ENCODE results near the gene TOMM6.

TOMM6 gene

GRCh38 chr6:41815587-41815986 lies 28.1 kb downstream of the TOMM6 start:
- ChIA-PET POLR2A (no interaction called here), CTCF (interaction anchor here (1.1 to 4.7 kb wide), 4 partner anchors 8 to 731 kb away, joined by 3 to 24 read pairs (median 4); partner anchors contain the start of gene TOMM6)
- TF ChIP-seq CTCF (IDR thresholded peaks at IDR 0.05; ENCODE audit: control extremely low read depth, extremely low read depth, low read depth, missing control alignments): no peak
- DNase-seq (ENCODE audit: extremely low spot score): no peak

GRCh38 chr6:41818271-41819054 lies 31.0 kb downstream of the TOMM6 start:
- no peak for DNase-seq (ENCODE audit: extremely low spot score)
- POLR2A ChIA-PET: no interaction called here
- CTCF ChIA-PET: interaction anchor here (0.7 to 4.7 kb wide), 6 partner anchors 13 to 118 kb away, joined by 3 to 24 read pairs (median 4); partner anchors contain the start of gene TOMM6
- no peak for TF ChIP-seq CTCF (IDR thresholded peaks at IDR 0.05; ENCODE audit: control extremely low read depth, extremely low read depth, low read depth, missing control alignments)

GRCh38 chr6:41821266-41821665 lies 33.8 kb downstream of the TOMM6 start:
- TF ChIP-seq CTCF (IDR thresholded peaks at IDR 0.05; ENCODE audit: control extremely low read depth, extremely low read depth, low read depth, missing control alignments): no peak
- ChIA-PET POLR2A (no interaction called here), CTCF (interaction anchor here (0.9 to 1.0 kb wide), 2 partner anchors 9 to 33 kb away, joined by 3 read pairs; partner anchors contain the start of gene TOMM6)
- DNase-seq (ENCODE audit: extremely low spot score): no peak

- no peak for DNase-seq (ENCODE audit: extremely low spot score)
- no peak for TF ChIP-seq CTCF (IDR thresholded peaks at IDR 0.05; ENCODE audit: control extremely low read depth, extremely low read depth, low read depth, missing control alignments)
- POLR2A ChIA-PET: no interaction called here
- CTCF ChIA-PET: no interaction called here
Observed at GRCh38 chr6:41822021-41822420, 34.5 kb downstream of the TOMM6 start.

GRCh38 chr6:41823178-41823577 lies 35.7 kb downstream of the TOMM6 start:
- no peak for TF ChIP-seq CTCF (IDR thresholded peaks at IDR 0.05; ENCODE audit: control extremely low read depth, extremely low read depth, low read depth, missing control alignments)
- ChIA-PET CTCF (interaction anchor here (1.0 to 1.2 kb wide), 2 partner anchors 8 to 36 kb away, joined by 3 to 5 read pairs; partner anchors contain the start of gene TOMM6), POLR2A (no interaction called here)
- DNase-seq (ENCODE audit: extremely low spot score): no peak

- TF ChIP-seq CTCF (IDR thresholded peaks at IDR 0.05; ENCODE audit: control extremely low read depth, extremely low read depth, low read depth, missing control alignments): no peak
- no peak for DNase-seq (ENCODE audit: extremely low spot score)
- CTCF ChIA-PET: interaction anchor here (0.8 kb wide), 1 partner anchor 22 kb away, joined by 3 read pairs; no protein-coding TSS in a partner anchor
- POLR2A ChIA-PET: no interaction called here
Observed at GRCh38 chr6:41824571-41825569, 37.4 kb downstream of the TOMM6 start.
